Measurements from ENCODE around the gene DNAJA3.

DNAJA3 gene

GRCh38 chr16:4433228-4433627, 7.6 kb downstream of the DNAJA3 start:
- in situ Hi-C loops (cut with MboI; ENCODE audit: low sequenced_read_pairs) = no loop called here

GRCh38 chr16:4433914-4434787, 8.5 kb downstream of the DNAJA3 start:
- in situ Hi-C loops (cut with MboI; ENCODE audit: low sequenced_read_pairs) = no loop called here

- in situ Hi-C loops (cut with MboI; ENCODE audit: low sequenced_read_pairs) = no loop called here
Observed at GRCh38 chr16:4435337-4436067, 9.8 kb downstream of the DNAJA3 start.

- in situ Hi-C loops (cut with MboI; ENCODE audit: low sequenced_read_pairs) = no loop called here
Observed at GRCh38 chr16:4437366-4437765, 11.7 kb downstream of the DNAJA3 start.

- in situ Hi-C loops (cut with MboI; ENCODE audit: low sequenced_read_pairs) = no loop called here
Observed at GRCh38 chr16:4442371-4442770, 16.7 kb downstream of the DNAJA3 start.

GRCh38 chr16:4443271-4443670, 17.6 kb downstream of the DNAJA3 start:
- in situ Hi-C loops (cut with MboI; ENCODE audit: low sequenced_read_pairs) = no loop called here

- in situ Hi-C loops (cut with MboI; ENCODE audit: low sequenced_read_pairs) = no loop called here
Observed at GRCh38 chr16:4443986-4444385, 18.3 kb downstream of the DNAJA3 start.

GRCh38 chr16:4450430-4450829, 24.8 kb downstream of the DNAJA3 start:
- in situ Hi-C loops (cut with MboI; ENCODE audit: low sequenced_read_pairs) = no loop called here

GRCh38 chr16:4450931-4451519, 25.4 kb downstream of the DNAJA3 start:
- in situ Hi-C loops (cut with MboI; ENCODE audit: low sequenced_read_pairs) = no loop called here

- in situ Hi-C loops (cut with MboI; ENCODE audit: low sequenced_read_pairs) = no loop called here
Observed at GRCh38 chr16:4452674-4453073, 27.0 kb downstream of the DNAJA3 start.

GRCh38 chr16:4454623-4455022, 29.0 kb downstream of the DNAJA3 start:
- in situ Hi-C loops (cut with MboI; ENCODE audit: low sequenced_read_pairs) = no loop called here

- in situ Hi-C loops (cut with MboI; ENCODE audit: low sequenced_read_pairs) = no loop called here
Observed at GRCh38 chr16:4455081-4455480, 29.4 kb downstream of the DNAJA3 start.

- in situ Hi-C loops (cut with MboI; ENCODE audit: low sequenced_read_pairs) = no loop called here
Observed at GRCh38 chr16:4455951-4456350, 30.3 kb downstream of the DNAJA3 start.

- in situ Hi-C loops (cut with MboI; ENCODE audit: low sequenced_read_pairs) = no loop called here
Observed at GRCh38 chr16:4460936-4461249, 35.2 kb downstream of the DNAJA3 start.

GRCh38 chr16:4461250-4462085, 35.8 kb downstream of the DNAJA3 start:
- in situ Hi-C loops (cut with MboI; ENCODE audit: low sequenced_read_pairs) = no loop called here

- in situ Hi-C loops (cut with MboI; ENCODE audit: low sequenced_read_pairs) = no loop called here
Observed at GRCh38 chr16:4463522-4464163, 38.0 kb downstream of the DNAJA3 start.

GRCh38 chr16:4465977-4466779, 40.5 kb downstream of the DNAJA3 start:
- in situ Hi-C loops (cut with MboI; ENCODE audit: low sequenced_read_pairs) = no loop called here

GRCh38 chr16:4467916-4468315, 42.2 kb downstream of the DNAJA3 start:
- in situ Hi-C loops (cut with MboI; ENCODE audit: low sequenced_read_pairs) = no loop called here

GRCh38 chr16:4468972-4469371, 43.3 kb downstream of the DNAJA3 start:
- in situ Hi-C loops (cut with MboI; ENCODE audit: low sequenced_read_pairs) = no loop called here

- in situ Hi-C loops (cut with MboI; ENCODE audit: low sequenced_read_pairs) = no loop called here
Observed at GRCh38 chr16:4471869-4472268, 46.2 kb downstream of the DNAJA3 start.
